Measurements from ENCODE around the gene CAP2. TPM values are rescaled to one million over a fixed set of nuclear protein-coding genes. Genes with fewer than 3 reads are reported as not detected.
"Not testable (repeated sequence)": the region's sequence is repeated elsewhere in the genome, so short reads cannot be mapped to it uniquely, and the experiment has no call there.

Gene CAP2
- total and polyA plus RNA-seq, 11 donors: 61.3 to 187 (median 126) TPM

DNA sequence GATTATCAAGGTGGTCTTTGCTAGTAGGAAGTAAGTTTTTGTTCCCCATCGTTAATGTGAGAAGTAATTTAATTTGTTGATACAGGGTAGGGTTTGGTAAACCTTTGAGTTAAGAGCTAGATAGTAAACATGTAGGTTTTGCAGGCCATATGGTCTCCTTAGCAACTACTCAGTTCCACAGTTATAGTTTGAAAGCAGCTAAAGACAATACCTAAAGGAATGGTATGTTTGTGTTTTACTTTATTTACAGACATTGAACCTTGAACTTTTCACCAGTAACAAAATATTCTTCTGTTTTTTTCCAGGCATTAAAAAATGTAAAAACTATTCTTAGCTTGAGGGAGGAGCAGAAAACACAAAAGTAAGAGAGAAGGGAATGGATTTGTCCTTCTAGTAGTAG lies 1.7 kb downstream of the CAP2 start:
- DNase-seq (no peak), ATAC-seq (no peak)
- TF ChIP-seq, protein P1, sequence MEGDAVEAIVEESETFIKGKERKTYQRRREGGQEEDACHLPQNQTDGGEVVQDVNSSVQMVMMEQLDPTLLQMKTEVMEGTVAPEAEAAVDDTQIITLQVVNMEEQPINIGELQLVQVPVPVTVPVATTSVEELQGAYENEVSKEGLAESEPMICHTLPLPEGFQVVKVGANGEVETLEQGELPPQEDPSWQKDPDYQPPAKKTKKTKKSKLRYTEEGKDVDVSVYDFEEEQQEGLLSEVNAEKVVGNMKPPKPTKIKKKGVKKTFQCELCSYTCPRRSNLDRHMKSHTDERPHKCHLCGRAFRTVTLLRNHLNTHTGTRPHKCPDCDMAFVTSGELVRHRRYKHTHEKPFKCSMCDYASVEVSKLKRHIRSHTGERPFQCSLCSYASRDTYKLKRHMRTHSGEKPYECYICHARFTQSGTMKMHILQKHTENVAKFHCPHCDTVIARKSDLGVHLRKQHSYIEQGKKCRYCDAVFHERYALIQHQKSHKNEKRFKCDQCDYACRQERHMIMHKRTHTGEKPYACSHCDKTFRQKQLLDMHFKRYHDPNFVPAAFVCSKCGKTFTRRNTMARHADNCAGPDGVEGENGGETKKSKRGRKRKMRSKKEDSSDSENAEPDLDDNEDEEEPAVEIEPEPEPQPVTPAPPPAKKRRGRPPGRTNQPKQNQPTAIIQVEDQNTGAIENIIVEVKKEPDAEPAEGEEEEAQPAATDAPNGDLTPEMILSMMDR (IDR thresholded peaks at IDR 0.05): no peak
- TF ChIP-seq POLR2A (IDR thresholded peaks at IDR 0.05): no peak
- intact Hi-C loops (cut with DNase I): loop anchor here in 4 of 10 donors (10.0 kb wide), 2 partner anchors 70 to 100 kb away; no protein-coding TSS in a partner anchor
- Histone ChIP-seq H3K9me3 (peaks cover 0 to 10% (median 0%) of the 10 kb centered on the region in 12 donors), H3K4me1 (peaks cover 0 to 7% (median 2%) of the 10 kb centered on the region in 12 donors), H3K4me3 (peak overlapping the region in 9 of 12 donors; percentile 18 to 88 (median 66)), H3K27ac (peak overlapping the region in 4 of 12 donors; percentile 20 to 91 (median 87)), H3K36me3 (no peaks in the 10 kb centered on the region), H3K27me3 (peaks cover 0 to 29% (median 0%) of the 10 kb centered on the region in 9 donors)
- 38 to 55% (median 44%) methylated on average over 1 of the region's 1 CpG for WGBS, 4 donors

DNA sequence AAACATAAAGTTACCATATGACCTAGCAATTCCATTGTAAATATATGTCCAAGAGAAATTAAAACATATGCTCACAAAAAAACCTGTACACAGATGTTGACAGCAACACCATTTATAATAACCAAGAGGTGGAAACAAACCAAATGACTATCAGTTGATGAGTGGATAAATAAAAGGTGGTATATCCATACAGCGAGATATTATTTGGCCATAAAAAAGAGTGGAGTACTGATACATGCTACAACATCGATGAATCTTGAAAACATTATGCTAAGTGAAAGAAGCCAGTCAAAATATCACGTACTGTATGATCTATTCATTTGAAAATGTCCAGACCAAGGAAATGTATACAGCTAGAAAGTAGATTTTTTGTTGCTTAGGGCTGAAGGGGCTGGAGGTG lies 2.9 kb downstream of the CAP2 start:
- no peak overlapping the region for H3K4me3 ChIP-seq

DNA sequence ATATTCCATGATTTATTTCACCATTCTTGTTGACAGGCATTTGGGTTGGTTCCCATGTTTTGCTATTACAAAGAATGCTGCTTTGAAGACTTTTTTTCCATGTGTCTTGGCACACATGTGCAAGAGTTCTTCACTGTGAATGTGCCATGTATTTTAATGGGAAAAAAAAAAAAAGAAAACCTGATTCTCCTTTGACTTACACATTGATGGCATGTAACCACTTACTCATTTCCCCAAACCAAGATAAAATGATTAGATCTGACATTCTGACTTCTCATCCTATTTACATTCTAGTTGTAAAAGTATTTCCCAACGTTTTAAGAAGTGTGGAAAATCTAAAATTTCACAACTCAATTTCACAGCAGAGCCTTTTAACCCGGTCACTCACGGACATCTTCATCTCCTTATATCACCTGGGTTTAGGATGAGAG lies 4.4 kb downstream of the CAP2 start:
- TF ChIP-seq, protein P1 (IDR thresholded peaks at IDR 0.05): no peak
- no peak for TF ChIP-seq POLR2A (IDR thresholded peaks at IDR 0.05)
- ATAC-seq (no peak), DNase-seq (no peak)
- no peak overlapping the region for H3K4me3 ChIP-seq
- peaks cover 0 to 22% (median 0%) of the 10 kb centered on the region in 9 donors for H3K27me3 ChIP-seq
- peaks cover 0 to 10% (median 0%) of the 10 kb centered on the region in 12 donors for H3K9me3 ChIP-seq
- 64 to 69% (median 67%) methylated on average over 3 of the region's 3 CpGs for WGBS, 4 donors
- no peaks in the 10 kb centered on the region for H3K36me3 ChIP-seq
- peaks cover 0 to 4% (median 2%) of the 10 kb centered on the region in 12 donors for H3K4me1 ChIP-seq
- intact Hi-C loops (cut with DNase I): loop anchor here in 4 of 10 donors (10.0 kb wide), 2 partner anchors 67 to 103 kb away; no protein-coding TSS in a partner anchor
- H3K27ac ChIP-seq: no peak overlapping the region

More for the DNA sequence above, 2.9 kb downstream of the CAP2 start:
- Histone ChIP-seq H3K36me3 (no peaks in the 10 kb centered on the region), H3K4me1 (peaks cover 0 to 7% (median 2%) of the 10 kb centered on the region in 12 donors), H3K9me3 (peaks cover 0 to 10% (median 0%) of the 10 kb centered on the region in 12 donors), H3K27ac (no peak overlapping the region), H3K27me3 (peaks cover 0 to 29% (median 0%) of the 10 kb centered on the region in 9 donors)
- ATAC-seq: no peak
- WGBS, 4 donors: 92 to 98% (median 94%) methylated on average over 3 of the region's 3 CpGs
- DNase-seq: no peak
- TF ChIP-seq POLR2A (IDR thresholded peaks at IDR 0.05): no peak
- TF ChIP-seq, protein P1 (IDR thresholded peaks at IDR 0.05): no peak
- intact Hi-C loops (cut with DNase I): loop anchor here in 4 of 10 donors (10.0 kb wide), 2 partner anchors 69 to 101 kb away; no protein-coding TSS in a partner anchor

DNA sequence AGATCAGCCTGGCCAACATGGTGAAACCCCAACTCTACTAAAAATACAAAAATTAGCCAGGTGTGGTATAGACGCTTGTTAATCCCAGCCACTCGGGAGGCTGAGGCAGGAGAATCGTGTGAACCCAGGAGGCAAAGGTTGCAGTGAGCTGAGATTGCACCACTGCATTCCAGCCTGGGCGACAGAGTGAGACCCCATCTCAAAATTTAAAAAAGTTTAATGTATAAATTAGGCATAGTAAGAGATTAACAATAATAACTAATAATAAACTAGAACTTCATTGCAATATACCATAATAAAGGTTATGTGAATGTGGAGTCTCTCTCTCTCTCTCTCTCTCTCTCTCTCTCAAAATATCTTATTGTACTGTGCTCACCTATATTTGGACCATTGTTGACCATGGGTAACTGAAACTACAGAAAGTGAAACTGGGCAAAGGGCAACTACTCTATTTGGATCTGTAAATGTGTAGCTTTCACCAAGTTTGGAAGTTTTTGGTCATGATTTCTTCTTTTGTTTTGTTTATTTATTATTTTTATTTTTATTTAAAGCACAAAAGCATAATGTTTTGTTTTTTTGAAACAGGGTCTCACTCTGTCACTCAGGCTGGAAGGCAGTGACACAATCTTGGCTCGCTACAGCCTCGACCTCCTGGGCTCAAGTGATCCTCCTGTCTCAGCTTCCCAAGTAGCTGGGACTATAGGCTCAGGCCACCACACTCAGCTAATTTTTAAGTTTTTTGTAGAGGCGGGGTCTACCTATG lies 12.0 kb downstream of the CAP2 start:
- Histone ChIP-seq H3K27ac (peak overlapping the region in 5 of 12 donors; percentile 9 to 43 (median 35)), H3K4me1 (peaks cover 0 to 16% (median 0%) of the 10 kb centered on the region in 12 donors)
- 79 to 83% (median 81%) methylated on average over 7 of the region's 7 CpGs for WGBS, 4 donors
- H3K9me3 ChIP-seq; H3K4me3 ChIP-seq; H3K27me3 ChIP-seq; H3K36me3 ChIP-seq; DNase-seq; intact Hi-C loops (cut with DNase I): not testable (repeated sequence)
- ATAC-seq: peak in 1 of 4 donors; percentile 47
